SK-N-SH (cell line): ENCODE data around the gene CEP120.

Source experiments
- CTCF ChIP-seq: fragments of 200-600 bp; sonication (generic); IDR thresholded peaks from 2 replicates; pipeline ENCODE4 v1.6.1; 2017; ENCODE audit warnings: antibody characterized with exemption, mild to moderate bottlenecking, moderate library complexity
- EP300 ChIP-seq, 2 experiments: IDR thresholded peaks; 2 replicates each; pipeline versions ENCODE4 v1.4.0 to v1.6.1; 2012; ENCODE audit warnings: borderline replicate concordance in 1 of 2, low read depth in 1 of 2, low read length in 1 of 2
- EZH2phosphoT487 ChIP-seq: fragments of 200-600 bp; sonication (generic); IDR thresholded peaks from 2 replicates; pipeline ENCODE4 v1.6.1; 2017; ENCODE audit warnings: low read depth, mixed run types, mild to moderate bottlenecking, antibody characterized with exemption, moderate library complexity, borderline replicate concordance
- JUND ChIP-seq: IDR thresholded peaks from 2 replicates; pipeline ENCODE4 v1.4.0; 2012
- MAX ChIP-seq: IDR thresholded peaks from 2 replicates; pipeline ENCODE4 v1.4.0; 2012; ENCODE audit warnings: low read depth
- NFIC ChIP-seq: IDR thresholded peaks from 2 replicates; pipeline ENCODE4 v1.4.0; 2012; ENCODE audit warnings: borderline replicate concordance
- POLR2AphosphoS5 ChIP-seq: IDR thresholded peaks from 2 replicates; pipeline ENCODE4 v1.6.1; 2012; ENCODE audit warnings: low read depth, low read length
- RAD21 ChIP-seq: IDR thresholded peaks from 2 replicates; pipeline ENCODE4 v1.6.1; 2012; ENCODE audit warnings: mild to moderate bottlenecking, low read length
- RFX5 ChIP-seq: IDR thresholded peaks from 2 replicates; pipeline ENCODE4 v1.6.1; 2012; ENCODE audit warnings: mild to moderate bottlenecking, improper control_type of control experiment, low read length
- RXRA ChIP-seq: IDR thresholded peaks from 2 replicates; pipeline ENCODE4 v1.4.0; 2012; ENCODE audit warnings: low read depth, mild to moderate bottlenecking, borderline replicate concordance
- SMC3 ChIP-seq: IDR thresholded peaks from 2 replicates; pipeline ENCODE4 v1.6.1; 2012; ENCODE audit warnings: low read depth, low read length, improper control_type of control experiment
- TEAD4 ChIP-seq: IDR thresholded peaks from 2 replicates; pipeline ENCODE4 v1.4.0; 2012; ENCODE audit warnings: mild to moderate bottlenecking, borderline replicate concordance; ENCODE audit not compliant: insufficient read depth
- YY1 ChIP-seq: IDR thresholded peaks from 2 replicates; pipeline ENCODE4 v1.4.0; 2012; ENCODE audit warnings: low read depth, mild to moderate bottlenecking
- TF ChIP-seq, protein P1 (sequence below): fragments of 150-350 bp; IDR thresholded peaks from 2 replicates; pipeline ENCODE4 v1.6.1; 2017; ENCODE audit warnings: antibody characterized with exemption, low read length, low read depth, borderline replicate concordance

- TF ChIP-seq CTCF: peak; percentile 61
- TF ChIP-seq YY1: no peak
- no peak for TF ChIP-seq EP300 (IDR thresholded peaks at IDR 0.05; ENCODE audit: borderline replicate concordance in 1 of 2, low read depth in 1 of 2, low read length in 1 of 2)
- TF ChIP-seq NFIC: no peak
- 0 out of 2 replicates have a peak, but pooled peaks have one; percentile 17 for TF ChIP-seq SMC3
- TF ChIP-seq RFX5: no peak
- TF ChIP-seq MAX: no peak
- no peak for TF ChIP-seq RXRA
- TF ChIP-seq RAD21: peak; percentile 38; the same call in 1 of the 2 replicates
- no peak for TF ChIP-seq JUND
- TF ChIP-seq TEAD4: no peak
- no peak for TF ChIP-seq EZH2phosphoT487
- TF ChIP-seq POLR2AphosphoS5: no peak
- TF ChIP-seq, protein P1, sequence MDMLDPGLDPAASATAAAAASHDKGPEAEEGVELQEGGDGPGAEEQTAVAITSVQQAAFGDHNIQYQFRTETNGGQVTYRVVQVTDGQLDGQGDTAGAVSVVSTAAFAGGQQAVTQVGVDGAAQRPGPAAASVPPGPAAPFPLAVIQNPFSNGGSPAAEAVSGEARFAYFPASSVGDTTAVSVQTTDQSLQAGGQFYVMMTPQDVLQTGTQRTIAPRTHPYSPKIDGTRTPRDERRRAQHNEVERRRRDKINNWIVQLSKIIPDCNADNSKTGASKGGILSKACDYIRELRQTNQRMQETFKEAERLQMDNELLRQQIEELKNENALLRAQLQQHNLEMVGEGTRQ: no peak
Measured at GRCh38 chr5:123367739-123368138, 55.5 kb downstream of the CEP120 start.
